SK-N-SH treated with all-trans-retinoic acid at 6 μM for 48 hours (cell line): ENCODE measurements around the gene MGAT5B.

Experiments used
- ATAC-seq: fragments of 200-7000 bp; cut with Tn5 transposase; 3 replicates; pipeline ENCODE4 v1.9.1; 2020; ENCODE audit warnings: mild to moderate bottlenecking, moderate library complexity
- ARNTL ChIP-seq: fragments of 450-650 bp; formaldehyde crosslinking; IDR thresholded peaks from 2 replicates; pipeline ENCODE4 v1.5.0; 2020; ENCODE audit warnings: low read depth, mild to moderate bottlenecking, moderate library complexity, borderline replicate concordance
- BACH2 ChIP-seq: fragments of 250-450 bp; sonication (Bioruptor Pico); IDR thresholded peaks from 2 replicates; pipeline ENCODE4 v1.9.0; 2021; ENCODE audit warnings: mild to moderate bottlenecking, borderline replicate concordance
- CREB5 ChIP-seq: fragments of 250-450 bp; sonication (Bioruptor Pico); IDR thresholded peaks from 2 replicates; pipeline ENCODE4 v1.5.1; 2020; ENCODE audit warnings: low read depth, mild to moderate bottlenecking, moderate library complexity
- CSDC2 ChIP-seq: fragments of 250-450 bp; sonication (Bioruptor Pico); IDR thresholded peaks from 2 replicates; pipeline ENCODE4 v1.5.0; 2020; ENCODE audit warnings: mild to moderate bottlenecking, moderate library complexity
- ESRRG ChIP-seq: fragments of 250-450 bp; sonication (Bioruptor Pico); IDR thresholded peaks from 2 replicates; pipeline ENCODE4 v1.6.1; 2021; ENCODE audit warnings: mild to moderate bottlenecking
- GLIS3 ChIP-seq: fragments of 250-450 bp; sonication (Bioruptor Pico); IDR thresholded peaks from 2 replicates; pipeline ENCODE4 v1.5.0; 2020; ENCODE audit warnings: mild to moderate bottlenecking, moderate library complexity
- ISL1 ChIP-seq: fragments of 250-450 bp; sonication (Bioruptor Pico); IDR thresholded peaks from 2 replicates; pipeline ENCODE4 v2.1.2; 2022; ENCODE audit warnings: mild to moderate bottlenecking, moderate library complexity
- OSR1 ChIP-seq: fragments of 250-450 bp; sonication (Bioruptor Pico); IDR thresholded peaks from 2 replicates; pipeline ENCODE4 v1.8.0; 2022; ENCODE audit warnings: moderate library complexity, mild to moderate bottlenecking, inconsistent platforms
- PATZ1 ChIP-seq: fragments of 250-450 bp; sonication (Bioruptor Pico); IDR thresholded peaks from 2 replicates; pipeline ENCODE4 v1.8.0; 2020; ENCODE audit warnings: mild to moderate bottlenecking, moderate library complexity, borderline replicate concordance
- POU6F1 ChIP-seq: fragments of 250-450 bp; sonication (Bioruptor Pico); IDR thresholded peaks from 2 replicates; pipeline ENCODE4 v1.8.0; 2021; ENCODE audit warnings: low read depth, mild to moderate bottlenecking, moderate library complexity, borderline replicate concordance
- PPARA ChIP-seq: fragments of 250-450 bp; sonication (Bioruptor Pico); IDR thresholded peaks from 2 replicates; pipeline ENCODE4 v1.5.0; 2020; ENCODE audit warnings: mild to moderate bottlenecking, borderline replicate concordance
- RARB ChIP-seq: fragments of 250-450 bp; sonication (Bioruptor Pico); IDR thresholded peaks from 2 replicates; pipeline ENCODE4 v1.8.0; 2021; ENCODE audit warnings: mild to moderate bottlenecking, moderate library complexity
- SNAI2 ChIP-seq: fragments of 250-450 bp; sonication (Bioruptor Pico); IDR thresholded peaks from 2 replicates; pipeline ENCODE4 v1.5.0; 2020; ENCODE audit warnings: mild to moderate bottlenecking, moderate library complexity
- TCF4 ChIP-seq: fragments of 250-450 bp; sonication (Bioruptor Pico); IDR thresholded peaks from 2 replicates; pipeline ENCODE4 v1.8.0; 2021; ENCODE audit warnings: mild to moderate bottlenecking, moderate library complexity, borderline replicate concordance
- TOX ChIP-seq: fragments of 250-450 bp; sonication (Bioruptor Pico); IDR thresholded peaks from 2 replicates; pipeline ENCODE4 v1.8.0; 2021; ENCODE audit warnings: mild to moderate bottlenecking, moderate library complexity, borderline replicate concordance
- TSHZ2 ChIP-seq: fragments of 250-450 bp; sonication (Bioruptor Pico); IDR thresholded peaks from 2 replicates; pipeline ENCODE4 v1.5.0; 2020; ENCODE audit warnings: mild to moderate bottlenecking, moderate library complexity
- ZC3H10 ChIP-seq: fragments of 250-450 bp; sonication (Bioruptor Pico); IDR thresholded peaks from 2 replicates; pipeline ENCODE4 v1.5.1; 2021; ENCODE audit warnings: mild to moderate bottlenecking, moderate library complexity
- ZFP3 ChIP-seq: fragments of 250-450 bp; sonication (Bioruptor Pico); IDR thresholded peaks from 2 replicates; pipeline ENCODE4 v1.5.0; 2020; ENCODE audit warnings: mild to moderate bottlenecking, moderate library complexity
- ZNF565 ChIP-seq: fragments of 450-650 bp; formaldehyde crosslinking; conservative IDR thresholded peaks from 2 replicates; pipeline ENCODE4 v1.5.0; 2020; ENCODE audit warnings: low read depth, mild to moderate bottlenecking, moderate library complexity
- ZNF70 ChIP-seq: fragments of 450-650 bp; formaldehyde crosslinking; IDR thresholded peaks from 2 replicates; pipeline ENCODE4 v1.5.0; 2020; ENCODE audit warnings: mild to moderate bottlenecking, moderate library complexity

Gene MGAT5B

DNA sequence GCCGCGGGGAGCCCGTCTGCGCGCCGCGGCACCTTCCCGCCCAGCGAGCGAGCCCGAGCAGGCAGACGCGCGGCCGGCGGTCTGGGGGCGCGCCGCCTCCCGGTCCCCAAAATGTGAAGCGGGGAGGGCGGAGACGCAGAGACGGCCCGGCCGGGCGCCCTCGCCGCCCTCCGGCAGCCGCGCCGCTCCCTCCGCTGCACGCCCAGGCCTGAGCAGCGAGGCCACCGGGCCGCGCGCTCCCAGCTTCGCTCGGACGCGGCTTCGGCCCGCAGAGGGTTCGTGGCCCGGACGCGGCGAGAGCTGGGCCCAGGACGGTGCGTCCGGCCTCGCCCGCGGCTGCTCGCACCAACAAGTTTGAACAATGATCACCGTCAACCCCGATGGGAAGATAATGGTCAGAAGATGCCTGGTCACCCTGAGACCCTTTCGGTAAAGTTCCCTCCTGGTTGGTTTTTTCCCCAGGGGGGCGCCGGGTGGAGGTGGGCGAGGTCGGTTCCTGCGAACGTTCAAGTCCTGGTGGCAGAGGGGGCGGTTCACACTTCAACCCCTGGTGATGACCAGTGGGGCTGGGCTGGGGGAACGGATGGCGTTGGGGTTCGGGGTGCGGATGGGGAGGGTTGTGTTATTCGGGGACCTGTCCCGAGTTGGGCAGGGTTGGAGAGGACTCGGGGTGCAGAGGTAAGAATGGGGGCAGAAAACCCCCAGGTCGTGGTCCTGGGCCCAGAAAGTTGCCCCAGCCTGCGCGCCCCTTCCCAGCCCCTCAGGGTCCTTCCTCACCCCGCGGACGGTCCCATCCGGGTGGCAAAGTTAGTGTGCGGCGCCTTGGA lies 678 bp downstream of the MGAT5B start (continued):
- TF ChIP-seq PATZ1 (CRISPR knock-in tag) (no peak), CSDC2 (CRISPR knock-in tag) (no peak), RARB (no peak), CREB5 (CRISPR knock-in tag) (no peak), GLIS3 (CRISPR knock-in tag) (no peak)

DNA sequence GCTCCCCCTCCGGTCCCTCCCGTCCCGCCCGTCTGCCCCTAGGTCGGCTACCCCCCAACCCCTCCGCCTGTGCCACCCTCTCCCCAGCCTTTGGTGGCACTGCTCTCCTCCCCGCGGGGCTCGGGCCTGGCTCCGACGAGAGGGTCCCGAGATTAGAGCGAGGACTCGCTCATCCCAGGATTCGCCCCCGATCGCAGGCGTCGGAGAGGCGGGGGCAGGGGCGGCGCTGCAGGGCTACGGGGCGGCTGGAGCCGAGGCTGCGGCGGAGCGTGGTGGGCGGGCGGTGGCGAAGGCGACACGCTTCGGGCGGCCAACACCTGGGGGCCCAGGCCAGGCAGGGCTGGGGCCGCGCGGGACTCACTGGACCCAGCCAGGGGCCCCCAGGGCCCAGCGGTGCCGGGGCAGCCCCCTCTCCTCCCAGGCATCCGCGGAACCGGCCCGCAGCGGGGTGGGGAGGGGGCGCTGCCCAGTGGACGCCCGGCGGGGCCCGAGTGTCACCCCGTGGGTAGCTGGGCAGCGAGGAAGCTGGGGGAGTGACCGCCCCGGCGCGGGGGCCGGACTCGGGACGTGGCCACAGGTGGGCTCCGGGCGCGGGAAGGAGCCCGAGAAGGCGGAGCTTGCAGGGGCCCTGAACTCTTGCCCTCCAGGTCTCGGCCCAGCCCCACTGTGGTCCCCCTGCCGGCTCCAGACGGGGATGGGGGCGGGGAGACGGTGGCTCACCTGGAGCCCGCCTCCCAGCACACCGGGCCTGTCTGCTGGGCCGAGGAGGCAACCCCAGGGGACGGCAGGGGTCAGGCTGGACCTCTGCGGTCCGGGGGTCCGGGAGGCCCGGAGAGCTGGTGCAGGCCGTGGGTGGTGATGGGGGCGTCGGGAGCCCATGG lies 1.5 kb downstream of the MGAT5B start:
- ATAC-seq = no peak
- TF ChIP-seq BACH2 (CRISPR knock-in tag) = no peak
- no peak for TF ChIP-seq ZFP3 (CRISPR knock-in tag)
- no peak for TF ChIP-seq ARNTL (CRISPR knock-in tag)
- TF ChIP-seq POU6F1 (CRISPR knock-in tag) = no peak
- TF ChIP-seq TOX = no peak
- no peak for TF ChIP-seq CREB5 (CRISPR knock-in tag)
- TF ChIP-seq PPARA (CRISPR knock-in tag) = no peak
- no peak for TF ChIP-seq SNAI2
- TF ChIP-seq ISL1 (CRISPR knock-in tag) = no peak
- TF ChIP-seq ESRRG (CRISPR knock-in tag) = no peak
- TF ChIP-seq RARB = no peak
- no peak for TF ChIP-seq OSR1 (CRISPR knock-in tag)
- no peak for TF ChIP-seq ZNF70 (CRISPR knock-in tag)
- no peak for TF ChIP-seq ZNF565 (CRISPR knock-in tag)
- no peak for TF ChIP-seq CSDC2 (CRISPR knock-in tag)
- no peak for TF ChIP-seq TSHZ2 (CRISPR knock-in tag)
- TF ChIP-seq TCF4 (CRISPR knock-in tag) = no peak

GRCh38 chr17:76870377-76870714 lies 2.1 kb downstream of the MGAT5B start:
- ATAC-seq = no peak

More at GRCh38 chr17:76870377-76870714, 2.1 kb downstream of the MGAT5B start:
- TF ChIP-seq SNAI2 (no peak), PATZ1 (CRISPR knock-in tag) (no peak), ZNF70 (CRISPR knock-in tag) (no peak), ZNF565 (CRISPR knock-in tag) (no peak), POU6F1 (CRISPR knock-in tag) (no peak), TCF4 (CRISPR knock-in tag) (no peak), OSR1 (CRISPR knock-in tag) (no peak), ZC3H10 (CRISPR knock-in tag) (no peak), PPARA (CRISPR knock-in tag) (no peak)
